A549 (cell line): ENCODE results near the gene TTC7B. TPM values are rescaled to one million over a fixed set of nuclear protein-coding genes. Genes with fewer than 3 reads are reported as not detected.

Source experiments
- ATAC-seq, 2 experiments: fragments of 200-7000 bp in 1 of 2; fragments of >200 bp in 1 of 2; cut with Nextera tagmentation in 1 of 2; cut with Tn5 transposase in 1 of 2; 3 replicates each; pipeline versions ENCODE4 v1.8.0 to v1.9.1; 2018 to 2020; ENCODE audit warnings: mild to moderate bottlenecking in 1 of 2, moderate library complexity in 1 of 2
- CTCF ChIA-PET: fragments of 300-600 bp; sonication (Branson Sonifier 250); formaldehyde crosslinking; extraction: SDS; loops from one replicate; lab custom pipeline; 2021; ENCODE audit warnings: antibody characterized with exemption, inconsistent platforms; lab: Yijun Ruan, JAX
- POLR2A ChIA-PET: fragments of 350-600 bp; formaldehyde crosslinking; extraction: SDS; loops from one replicate; lab custom pipeline; 2021; ENCODE audit warnings: antibody characterized with exemption, inconsistent platforms; lab: Yijun Ruan, JAX
- DNase-seq, 2 experiments: peaks; one replicate each; pipeline versions ENCODE4 v3.0.0 to v3.0.0-alpha.2; 2011 to 2016; ENCODE audit warnings: low read depth in 1 of 2, low spot score in 1 of 2
- FAIRE-seq: peaks from 2 replicates; lab custom pipeline; 2011; peaks lifted over from hg19 to GRCh38; lab: Jason Lieb, UNC
- H3K27ac ChIP-seq, 2 experiments: fragments of >200 bp; sonication (Bioruptor Twin); formaldehyde crosslinking; 3 replicates each; pipeline ENCODE4 v1.5.1; 2016 to 2017
- H3K4me1 ChIP-seq: fragments of >200 bp; sonication (Bioruptor Twin); formaldehyde crosslinking; 3 replicates; pipeline ENCODE4 v1.6.1; 2016
- H3K4me2 ChIP-seq: fragments of >200 bp; sonication (Bioruptor Twin); formaldehyde crosslinking; 3 replicates; pipeline ENCODE4 v1.6.1; 2016
- H3K4me3 ChIP-seq: fragments of >200 bp; sonication (Bioruptor Twin); formaldehyde crosslinking; 3 replicates; pipeline ENCODE4 v1.5.1; 2016
- H3K9me3 ChIP-seq: fragments of >200 bp; sonication (Bioruptor Twin); formaldehyde crosslinking; 3 replicates; pipeline ENCODE4 v1.6.1; 2016
- CBX2 ChIP-seq: fragments of 200-600 bp; sonication (generic); IDR thresholded peaks from 2 replicates; pipeline ENCODE4 v1.6.1; 2016; ENCODE audit warnings: low read depth, mild to moderate bottlenecking, borderline replicate concordance
- CEBPB ChIP-seq, 2 experiments: fragments of >200 bp in 1 of 2; sonication (Bioruptor Twin) in 1 of 2; formaldehyde crosslinking in 1 of 2; IDR thresholded peaks; 2 replicates each; pipeline ENCODE4 v1.6.1; 2012 to 2016
- CHD2 ChIP-seq: fragments of 150-350 bp; IDR thresholded peaks from 2 replicates; pipeline ENCODE4 v1.6.1; 2014; ENCODE audit warnings: low read length; ENCODE audit not compliant: partially characterized antibody
- CHD4 ChIP-seq: fragments of 200-600 bp; sonication (generic); IDR thresholded peaks from 2 replicates; pipeline ENCODE4 v1.6.1; 2016; ENCODE audit warnings: antibody characterized with exemption, mild to moderate bottlenecking, borderline replicate concordance
- E2F6 ChIP-seq: IDR thresholded peaks from 2 replicates; pipeline ENCODE4 v1.6.1; 2012; ENCODE audit warnings: low read depth, borderline replicate concordance
- EHF ChIP-seq: fragments of 250-450 bp; sonication (Bioruptor Pico); IDR thresholded peaks from 2 replicates; pipeline ENCODE4 v1.5.0; 2020; ENCODE audit warnings: mild to moderate bottlenecking
- EHMT2 ChIP-seq: fragments of 200-600 bp; sonication (generic); IDR thresholded peaks from 2 replicates; pipeline ENCODE4 v1.6.1; 2016; ENCODE audit warnings: antibody characterized with exemption, low read depth, mild to moderate bottlenecking, moderate library complexity
- EP300 ChIP-seq, 2 experiments: fragments of >200 bp; sonication (Bioruptor Twin); formaldehyde crosslinking; IDR thresholded peaks; 2 replicates in 1 of 2; 3 replicates in 1 of 2; pipeline ENCODE4 v1.6.1; 2016 to 2017
- GATA3 ChIP-seq: IDR thresholded peaks from 2 replicates; pipeline ENCODE4 v1.6.1; 2012; ENCODE audit warnings: borderline replicate concordance
- HEYL ChIP-seq: fragments of 250-450 bp; sonication (Bioruptor Pico); IDR thresholded peaks from 2 replicates; pipeline ENCODE4 v1.8.0; 2021; ENCODE audit warnings: mild to moderate bottlenecking, moderate library complexity
- HMGXB4 ChIP-seq: fragments of 250-450 bp; sonication (Bioruptor Pico); IDR thresholded peaks from 2 replicates; pipeline ENCODE4 v1.5.0; 2021; ENCODE audit warnings: mild to moderate bottlenecking, moderate library complexity, borderline replicate concordance
- JUN ChIP-seq, 2 experiments: fragments of >200 bp; sonication (Bioruptor Twin); formaldehyde crosslinking; IDR thresholded peaks; 2 replicates in 1 of 2; 3 replicates in 1 of 2; pipeline ENCODE4 v1.6.1; 2016 to 2017
- JUNB ChIP-seq: fragments of >200 bp; sonication (Bioruptor Twin); formaldehyde crosslinking; IDR thresholded peaks from 2 replicates; pipeline ENCODE4 v1.6.1; 2016
- KDM1A ChIP-seq: fragments of 200-600 bp; sonication (generic); IDR thresholded peaks from 2 replicates; pipeline ENCODE4 v1.6.1; 2016; ENCODE audit warnings: low read depth, mild to moderate bottlenecking
- KDM5A ChIP-seq: fragments of 200-600 bp; sonication (generic); IDR thresholded peaks from 2 replicates; pipeline ENCODE4 v1.6.1; 2016; ENCODE audit warnings: antibody characterized with exemption, mild to moderate bottlenecking
- MAZ ChIP-seq: fragments of 150-350 bp; IDR thresholded peaks from 2 replicates; pipeline ENCODE4 v1.6.1; 2014; ENCODE audit warnings: antibody characterized with exemption, low read depth, low read length, borderline replicate concordance
- NFE2L2 ChIP-seq: fragments of 150-350 bp; conservative IDR thresholded peaks from 2 replicates; pipeline ENCODE4 v1.6.1; 2014; ENCODE audit warnings: low read length
- RARB ChIP-seq: fragments of 250-450 bp; sonication (Bioruptor Pico); IDR thresholded peaks from 2 replicates; pipeline ENCODE4 v1.8.0; 2021; ENCODE audit warnings: mild to moderate bottlenecking, moderate library complexity
- REST ChIP-seq: fragments of 200-600 bp; sonication (generic); IDR thresholded peaks from 2 replicates; pipeline ENCODE4 v1.6.1; 2016; ENCODE audit warnings: antibody characterized with exemption, mild to moderate bottlenecking, moderate library complexity
- RFX5 ChIP-seq: fragments of 450-650 bp; IDR thresholded peaks from 2 replicates; pipeline ENCODE4 v1.7.1; 2014; ENCODE audit warnings: antibody characterized with exemption, mild to moderate bottlenecking, moderate library complexity
- SREBF2 ChIP-seq: fragments of 450-650 bp; IDR thresholded peaks from 2 replicates; pipeline ENCODE4 v1.6.1; 2014; ENCODE audit warnings: mild to moderate bottlenecking, moderate library complexity
- USF2 ChIP-seq: fragments of 450-650 bp; IDR thresholded peaks from 2 replicates; pipeline ENCODE4 v1.6.1; 2014; ENCODE audit warnings: antibody characterized with exemption
- ZNF302 ChIP-seq: fragments of 250-450 bp; sonication (Bioruptor Pico); IDR thresholded peaks from 2 replicates; pipeline ENCODE4 v1.9.0; 2021; ENCODE audit warnings: inconsistent platforms, mild to moderate bottlenecking, moderate library complexity
- WGBS: methylation state at CpG from one replicate; pipeline ENCODE4 v1.1.6; 2017; ENCODE audit errors: missing lambda C conversion rate; 5-methylcytosine and 5-hydroxymethylcytosine counted together
- polyA plus RNA-seq, 4 experiments: library from polyadenylated mRNA; depleted of rRNA in 3 of 4; stranded (reverse); fragments of >200 nt; fragmentation: RNase III in 1 of 4; extraction: RNeasy Plus Mini Kit Qiagen cat#74134 plus additional on column Dnase treatment in 1 of 4; gene quantifications; 2 replicates in 3 of 4; 3 replicates in 1 of 4; pipeline ENCODE4 v1.2.3, GENCODE V29; 2011 to 2017

Gene TTC7B
- polyA plus RNA-seq, 2 of the 4 experiments (the other 2 are of a cell fraction), result 16.6 to 28.0 TPM

- ATAC-seq, result no peak
- CTCF ChIA-PET, result interaction anchor here (1.2 to 1.5 kb wide), 3 partner anchors 16 to 90 kb away, joined by 3 to 4 read pairs (median 4); no protein-coding TSS in a partner anchor
- Histone ChIP-seq H3K4me2 (no peak overlapping the region), H3K4me1 (peaks cover 3% of the 10 kb centered on the region; the same call in 1 of the 3 replicates), H3K27ac (no peak overlapping the region), H3K4me3 (no peak overlapping the region), H3K9me3 (no peaks in the 10 kb centered on the region)
- no peak for DNase-seq
- no peak for FAIRE-seq
- POLR2A ChIA-PET, result no interaction called here
- no peak for TF ChIP-seq HMGXB4 (CRISPR knock-in tag)
- no peak for TF ChIP-seq CBX2
- TF ChIP-seq JUN (IDR thresholded peaks at IDR 0.05), result no peak
- TF ChIP-seq JUNB, result no peak
- TF ChIP-seq MAZ, result no peak
- TF ChIP-seq NFE2L2, result no peak
- TF ChIP-seq CHD2, result no peak
- no peak for TF ChIP-seq GATA3
- no peak for TF ChIP-seq EP300 (IDR thresholded peaks at IDR 0.05)
- no peak for TF ChIP-seq KDM1A
- no peak for TF ChIP-seq REST
- TF ChIP-seq HEYL (CRISPR knock-in tag), result no peak
- no peak for TF ChIP-seq USF2
- 73% methylated on average over 7 of the region's 7 CpGs for WGBS
Measured at GRCh38 chr14:90849787-90850444, 33.7 kb upstream of the TTC7B start.

GRCh38 chr14:90848944-90849731 lies 32.9 kb upstream of the TTC7B start:
- Histone ChIP-seq H3K9me3 (no peaks in the 10 kb centered on the region), H3K4me3 (no peak overlapping the region), H3K4me1 (peaks cover 3% of the 10 kb centered on the region; the same call in 1 of the 3 replicates), H3K27ac (no peak overlapping the region), H3K4me2 (no peak overlapping the region)
- DNase-seq (no peak), FAIRE-seq (no peak), ATAC-seq (no peak; a peak in 1 of 6 replicates)
- ChIA-PET CTCF (interaction anchor here (1.2 to 1.5 kb wide), 3 partner anchors 17 to 89 kb away, joined by 3 to 4 read pairs (median 4); no protein-coding TSS in a partner anchor), POLR2A (no interaction called here)
- WGBS, result 85% methylated on average over 17 of the region's 17 CpGs
- no peak for TF ChIP-seq JUNB
- TF ChIP-seq E2F6, result no peak
- TF ChIP-seq RARB (CRISPR knock-in tag), result no peak
- TF ChIP-seq SREBF2, result no peak
- TF ChIP-seq RFX5, result no peak
- no peak for TF ChIP-seq EHMT2
- no peak for TF ChIP-seq REST
- no peak for TF ChIP-seq KDM5A
- no peak for TF ChIP-seq CHD4
- no peak for TF ChIP-seq EP300 (IDR thresholded peaks at IDR 0.05)
- no peak for TF ChIP-seq NFE2L2
- no peak for TF ChIP-seq EHF (CRISPR knock-in tag)
- TF ChIP-seq CEBPB (IDR thresholded peaks at IDR 0.05), result no peak
- no peak for TF ChIP-seq JUN (IDR thresholded peaks at IDR 0.05)
- TF ChIP-seq ZNF302 (CRISPR knock-in tag), result no peak
